GM21360 (cell line): ENCODE results near the gene VPS9D1.
"Not testable (repeated sequence)": the region's sequence is repeated elsewhere in the genome, so short reads cannot be mapped to it uniquely, and the experiment has no call there.

Source experiments
- ATAC-seq: cut with Tn5 transposase; IDR thresholded peaks from one replicate; pipeline ENCODE4 v1.9.1; 2021; ENCODE audit warnings: mild to moderate bottlenecking, moderate library complexity; ENCODE audit not compliant: unreplicated experiment

VPS9D1 gene

DNA sequence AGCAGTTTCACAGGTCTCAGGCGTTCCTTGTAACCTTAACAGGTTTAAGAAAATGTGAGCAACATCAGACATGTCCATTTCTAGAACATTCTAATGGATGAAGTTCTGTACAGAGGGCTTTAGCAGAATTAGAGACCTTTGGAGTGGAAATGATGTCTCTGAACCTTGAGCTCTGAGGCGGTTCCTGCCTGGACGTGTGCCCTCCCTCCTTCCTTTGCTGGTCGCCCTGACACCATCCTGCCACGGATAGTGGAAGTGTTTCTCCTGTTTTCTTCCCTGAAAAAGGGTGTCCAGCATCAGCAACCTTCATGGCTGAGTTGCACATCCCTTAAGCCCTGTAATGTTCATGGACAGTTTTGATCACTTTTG is 51.9 kb downstream of the VPS9D1 start:
- no peak for ATAC-seq

GRCh38 chr16:89667633-89668032 is 53.1 kb downstream of the VPS9D1 start:
- ATAC-seq: no peak

DNA sequence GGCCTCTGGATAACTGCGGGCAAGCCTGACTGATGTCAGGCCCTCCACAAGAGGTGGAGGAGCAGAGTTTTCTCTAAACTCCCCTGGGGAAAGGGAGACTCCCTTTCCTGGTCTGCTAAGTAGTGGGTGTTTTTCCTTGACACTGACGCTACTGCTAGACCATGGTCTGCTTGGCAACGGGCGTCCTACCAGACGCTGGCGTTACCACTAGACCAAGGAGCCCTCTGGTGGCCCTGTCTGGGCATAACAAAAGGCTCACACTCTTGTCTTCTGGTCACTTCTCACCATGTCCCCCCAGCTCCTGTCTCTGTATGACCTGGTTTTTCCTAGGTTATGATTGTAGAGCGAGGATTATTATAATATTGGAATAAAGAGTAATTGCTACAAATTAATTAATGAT is 53.7 kb downstream of the VPS9D1 start:
- not testable (repeated sequence) for ATAC-seq

GRCh38 chr16:89664238-89664637 is 56.5 kb downstream of the VPS9D1 start:
- not testable (repeated sequence) for ATAC-seq

GRCh38 chr16:89661215-89661614 is 59.5 kb downstream of the VPS9D1 start:
- ATAC-seq: no peak

DNA sequence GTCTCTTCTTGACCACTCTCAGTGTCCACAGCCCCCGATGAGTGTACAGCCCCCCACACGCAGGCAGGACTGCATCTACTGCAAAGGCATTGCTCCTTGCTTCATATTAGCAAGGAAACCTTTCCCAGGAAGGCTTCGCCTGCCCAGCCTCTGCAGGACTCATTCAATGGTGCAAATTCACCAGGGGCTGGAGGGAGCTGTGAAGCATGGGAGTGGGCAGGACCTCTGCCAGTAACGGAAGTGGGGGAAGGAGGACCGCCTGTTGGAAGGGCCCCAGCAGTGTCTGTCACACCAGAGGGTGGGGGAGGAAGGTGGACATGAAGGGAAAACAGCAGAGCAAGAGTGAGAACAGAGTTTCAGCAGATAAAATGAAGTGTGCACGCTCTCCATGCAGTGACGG is 60.6 kb downstream of the VPS9D1 start:
- ATAC-seq: no peak

DNA sequence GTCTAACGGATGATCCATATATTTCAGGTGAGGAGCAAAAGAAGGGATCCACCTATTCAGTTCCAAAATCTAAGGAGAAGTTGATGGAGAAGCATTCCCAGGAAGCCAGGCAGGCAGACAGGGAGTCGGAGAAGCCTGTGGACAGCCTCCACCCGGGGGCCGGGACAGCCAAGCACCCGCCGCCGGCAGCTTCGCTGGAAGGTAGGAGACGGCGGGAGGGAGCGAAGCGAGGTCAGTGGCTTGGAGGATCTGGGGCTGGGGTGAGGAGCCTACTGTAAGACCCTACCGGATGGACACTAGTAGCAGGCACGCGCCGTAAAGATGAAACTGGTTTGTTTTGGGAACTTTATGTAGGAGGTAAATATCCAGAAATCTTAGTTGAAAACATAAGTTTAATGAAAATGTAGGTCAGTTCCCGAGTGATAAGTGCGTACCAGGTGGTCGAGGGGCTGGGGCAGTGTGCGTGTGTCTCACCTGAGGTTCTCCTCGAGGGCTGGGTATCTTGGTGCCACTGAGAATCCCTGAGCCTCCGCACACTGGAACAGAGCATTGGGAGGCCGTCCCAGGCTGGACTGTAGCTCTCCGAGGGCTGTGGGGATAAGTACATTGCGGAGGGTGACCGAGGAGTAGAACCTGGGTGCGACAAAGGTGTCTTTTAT is 62.3 kb downstream of the VPS9D1 start:
- no peak for ATAC-seq

DNA sequence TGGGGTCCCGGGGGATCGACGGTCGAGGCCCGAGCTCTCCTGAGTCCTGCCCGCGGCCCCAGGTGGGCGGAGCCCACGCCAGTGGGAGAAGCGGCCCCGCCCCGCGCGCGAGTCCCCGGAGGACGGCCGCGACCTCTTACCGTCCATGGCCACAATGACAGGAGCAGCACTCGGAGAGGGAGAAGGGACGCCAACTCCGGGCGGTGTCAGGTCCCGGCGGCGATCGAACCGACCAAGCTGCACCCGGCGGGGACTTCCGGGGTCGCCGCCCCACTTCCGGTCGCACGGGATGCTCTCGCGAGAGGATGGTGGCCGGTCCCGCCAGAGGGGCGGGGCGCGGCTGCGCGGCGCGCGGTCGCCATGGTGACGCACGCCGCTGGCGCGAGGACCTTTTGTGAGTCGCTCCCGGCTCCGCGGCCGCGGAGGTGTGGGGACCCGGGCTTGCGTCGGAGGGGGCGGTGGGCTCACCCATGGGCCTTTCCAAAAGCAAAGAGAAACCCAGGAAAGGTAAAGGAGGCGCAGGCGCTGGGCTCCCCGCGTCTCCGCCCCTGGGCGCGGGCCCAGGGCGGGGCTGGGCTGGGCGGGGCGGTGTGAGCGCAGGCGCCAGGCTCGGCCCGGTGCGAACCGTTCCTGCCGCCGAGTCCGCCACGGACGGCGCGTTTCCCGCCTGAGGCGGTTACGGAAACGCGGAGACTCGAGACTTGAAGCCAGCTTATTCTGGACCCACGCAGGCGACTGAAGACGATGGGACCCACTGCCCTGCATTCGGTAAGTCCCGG is 63.1 kb downstream of the VPS9D1 start, which contains the start of the genes CHMP1A and SPATA33:
Gene CHMP1A (minus strand): TSS at position 267 of the 779 bp plus-strand sequence. CDS start 120 bp downstream, at position 147.
Gene SPATA33 (plus strand): TSS at position 395 of the 779 bp plus-strand sequence. CDS start 76 bp downstream, at position 471.
- peak; percentile 86 for ATAC-seq
